Activated CD4-positive, CD25-positive, alpha-beta regulatory T cell treated with anti-CD3 and anti-CD28 coated beads, Interleukin-2, amount 50 U/mL, for 72 hours (primary cell): ENCODE data around the gene MCIDAS.

Experiments used
- DNase-seq: peaks from one replicate; pipeline ENCODE4 v3.0.0; 2021

MCIDAS gene

DNA sequence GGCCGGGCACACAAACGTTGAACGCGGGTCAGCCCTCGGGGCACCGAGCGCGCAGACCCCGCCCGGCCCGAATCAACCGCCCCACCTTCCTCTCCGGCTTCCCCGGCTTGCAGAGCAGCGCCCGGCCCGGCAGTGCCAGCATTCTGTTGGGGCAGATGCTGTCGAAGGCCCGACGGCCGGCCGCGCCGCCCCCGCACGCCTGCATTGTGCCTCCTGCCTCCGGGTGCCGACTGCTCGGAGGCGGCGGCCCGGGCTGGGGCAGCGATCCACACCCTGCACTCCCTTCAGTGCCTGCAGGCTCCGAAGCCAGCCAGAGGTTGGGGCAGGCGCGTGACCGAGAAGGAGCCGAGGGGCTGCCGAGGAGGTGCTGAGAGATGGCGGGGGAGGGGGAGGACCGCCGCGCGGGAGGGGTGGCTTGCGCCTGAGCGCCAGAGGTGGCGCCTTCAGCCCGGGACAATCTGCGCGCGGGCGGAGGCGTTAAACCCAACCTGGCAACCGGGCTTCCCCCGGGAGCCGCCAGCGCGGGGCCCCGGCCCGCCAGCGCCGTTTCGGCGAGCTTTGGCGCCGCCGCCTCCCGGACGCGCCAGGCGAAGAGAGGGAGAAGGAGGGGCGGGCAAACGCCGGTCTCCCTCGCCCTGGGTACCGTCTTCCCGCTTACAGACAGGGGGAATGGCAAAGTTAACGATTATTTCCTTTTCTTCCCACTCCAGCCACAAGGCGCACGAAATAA is at the start of gene MCIDAS:
Gene MCIDAS (minus strand): TSS at position 382 of the 730 bp plus-strand sequence. CDS start 177 bp downstream, at position 205.
- peak; percentile 56 for DNase-seq

DNA sequence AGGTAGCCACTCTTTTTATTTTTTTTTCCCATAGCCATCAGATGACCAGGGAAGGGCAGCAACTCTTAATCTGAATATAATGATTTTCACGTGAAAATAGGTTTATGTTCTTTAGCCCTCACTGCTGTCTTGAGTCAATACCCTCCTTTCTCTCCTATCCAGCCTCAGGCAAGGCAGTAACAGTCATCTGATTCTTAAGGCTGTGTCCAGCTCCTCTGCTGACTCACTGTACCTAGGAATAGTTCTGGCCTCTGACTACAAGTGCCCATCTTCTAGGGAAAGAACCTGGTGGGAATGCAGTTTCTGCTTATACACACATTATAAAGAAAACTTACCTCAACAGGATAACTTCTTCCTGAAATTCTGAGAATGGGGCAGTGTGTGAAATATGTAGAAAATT is 49.7 kb upstream of the MCIDAS start:
- DNase-seq = no peak

DNA sequence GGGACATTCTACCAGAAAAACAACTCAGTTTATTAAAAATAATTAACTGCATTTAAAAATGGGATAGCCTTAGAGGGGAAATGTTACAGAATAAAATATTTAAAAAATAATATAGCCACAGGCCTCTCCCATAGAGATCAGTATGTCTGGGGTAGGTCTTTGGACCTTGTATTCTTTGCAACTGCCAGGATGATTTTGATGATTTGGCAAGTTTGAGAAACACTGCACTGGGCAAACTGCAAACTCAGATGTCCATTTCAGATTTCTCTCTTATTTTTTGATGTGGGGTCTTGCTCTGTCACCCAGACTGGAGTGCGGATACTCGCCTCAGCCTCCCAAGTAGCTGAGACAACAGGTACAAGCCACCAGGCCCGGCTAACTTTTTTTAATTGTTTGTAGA is 31.2 kb upstream of the MCIDAS start:
- DNase-seq = no peak

DNA sequence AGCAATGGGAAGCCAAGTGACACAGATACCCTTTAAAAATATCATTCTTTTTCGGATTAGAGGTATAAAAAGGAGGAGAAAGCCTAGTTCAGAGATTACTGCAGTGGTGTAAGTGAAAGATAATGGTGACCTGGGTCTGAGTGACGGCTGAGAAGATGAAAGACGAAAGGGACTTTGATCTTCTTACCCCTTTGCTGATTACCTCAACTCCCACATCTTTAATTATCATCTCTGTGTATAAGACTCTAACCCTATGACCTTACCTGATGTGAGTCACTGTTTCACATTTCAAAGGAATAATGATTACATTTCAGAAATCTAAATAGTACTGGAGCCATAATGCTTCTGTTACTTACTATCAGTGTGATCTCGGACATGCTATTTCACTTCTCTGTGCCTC is 27.7 kb upstream of the MCIDAS start:
- DNase-seq = no peak

DNA sequence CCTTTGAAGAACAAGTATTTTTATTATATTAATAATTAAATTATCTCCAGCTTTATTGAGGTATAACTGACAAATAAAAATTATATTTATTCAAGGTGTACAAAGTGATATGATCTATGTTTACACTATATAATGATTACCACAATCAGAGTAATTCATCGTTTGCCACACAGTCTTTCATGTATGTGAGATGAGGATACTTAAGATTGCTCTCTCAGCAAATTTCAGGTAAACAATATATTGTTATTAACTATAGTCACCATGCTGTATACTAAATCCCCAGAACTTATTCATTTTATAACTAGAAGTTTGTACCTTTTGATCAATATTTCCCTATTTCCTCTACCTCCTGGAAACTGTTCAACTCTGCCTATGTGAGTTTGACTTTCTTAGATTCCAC is 22.9 kb upstream of the MCIDAS start:
- DNase-seq = no peak

DNA sequence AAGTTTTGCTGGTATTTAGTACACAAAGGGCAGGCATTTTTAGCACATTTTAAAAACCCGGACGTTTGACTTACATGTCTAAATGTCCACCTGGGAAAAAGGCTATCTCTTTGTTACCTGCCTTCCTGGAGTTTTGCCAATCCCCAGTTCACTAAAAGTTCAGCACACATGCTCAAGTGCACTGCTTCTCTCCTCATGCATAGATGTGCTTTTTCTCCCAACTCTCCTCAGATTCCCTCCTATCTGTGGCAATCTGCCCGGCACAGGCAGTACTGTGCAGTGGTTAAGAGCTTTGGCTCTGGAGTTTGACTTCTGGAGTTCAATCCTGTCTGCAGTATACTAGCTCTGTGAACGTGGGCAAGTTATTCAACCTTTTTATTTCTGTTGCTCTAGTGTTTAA is 14.6 kb upstream of the MCIDAS start:
- no peak for DNase-seq

DNA sequence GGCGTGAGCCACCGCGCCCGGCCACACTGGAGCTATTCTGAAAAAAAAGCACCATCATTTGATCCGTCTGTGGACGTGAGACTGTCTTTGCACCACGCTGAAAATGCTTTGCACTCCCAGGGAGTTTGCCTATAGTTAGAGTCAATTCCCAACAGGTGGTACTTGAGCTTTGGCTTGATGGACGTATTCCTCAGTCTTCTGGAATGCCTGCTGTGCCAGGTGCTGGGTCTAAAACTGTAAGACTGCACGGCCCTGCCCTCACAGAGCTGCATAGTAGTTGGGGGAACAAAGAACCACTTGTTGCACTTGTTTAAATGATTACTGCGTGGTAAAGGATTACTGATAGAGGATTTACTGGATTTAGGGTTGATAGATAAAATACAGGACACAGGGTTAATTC is 9.7 kb upstream of the MCIDAS start:
- DNase-seq = no peak

DNA sequence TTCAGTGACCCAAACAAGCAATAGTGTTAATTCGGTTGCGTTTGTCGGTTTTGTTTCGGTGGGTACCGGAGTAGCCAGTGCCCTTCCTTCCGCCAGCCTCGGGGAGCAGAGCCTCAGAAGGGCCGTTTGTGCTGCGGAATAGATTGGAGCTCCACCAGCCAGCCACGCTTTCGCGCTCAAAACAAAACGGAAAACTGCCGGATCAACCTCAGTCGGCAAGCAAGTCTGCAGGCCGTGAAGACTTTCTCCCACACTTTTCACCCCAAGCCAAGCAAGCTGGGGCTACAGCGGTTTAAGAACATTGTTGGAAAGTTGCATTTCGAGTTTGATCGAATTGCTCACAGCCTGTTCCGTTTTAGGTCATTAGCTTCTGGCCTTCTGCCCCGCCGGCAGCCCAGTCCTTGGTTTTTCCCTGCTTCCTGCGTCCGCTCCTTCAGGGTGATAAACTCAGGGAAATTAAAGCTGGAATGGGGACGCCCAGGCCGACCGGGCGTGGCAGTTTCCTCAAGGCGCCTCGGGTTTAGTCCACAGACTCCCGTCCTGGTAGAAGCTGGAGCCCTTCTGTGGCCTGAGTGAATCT is 7.1 kb upstream of the MCIDAS start:
- no peak for DNase-seq

DNA sequence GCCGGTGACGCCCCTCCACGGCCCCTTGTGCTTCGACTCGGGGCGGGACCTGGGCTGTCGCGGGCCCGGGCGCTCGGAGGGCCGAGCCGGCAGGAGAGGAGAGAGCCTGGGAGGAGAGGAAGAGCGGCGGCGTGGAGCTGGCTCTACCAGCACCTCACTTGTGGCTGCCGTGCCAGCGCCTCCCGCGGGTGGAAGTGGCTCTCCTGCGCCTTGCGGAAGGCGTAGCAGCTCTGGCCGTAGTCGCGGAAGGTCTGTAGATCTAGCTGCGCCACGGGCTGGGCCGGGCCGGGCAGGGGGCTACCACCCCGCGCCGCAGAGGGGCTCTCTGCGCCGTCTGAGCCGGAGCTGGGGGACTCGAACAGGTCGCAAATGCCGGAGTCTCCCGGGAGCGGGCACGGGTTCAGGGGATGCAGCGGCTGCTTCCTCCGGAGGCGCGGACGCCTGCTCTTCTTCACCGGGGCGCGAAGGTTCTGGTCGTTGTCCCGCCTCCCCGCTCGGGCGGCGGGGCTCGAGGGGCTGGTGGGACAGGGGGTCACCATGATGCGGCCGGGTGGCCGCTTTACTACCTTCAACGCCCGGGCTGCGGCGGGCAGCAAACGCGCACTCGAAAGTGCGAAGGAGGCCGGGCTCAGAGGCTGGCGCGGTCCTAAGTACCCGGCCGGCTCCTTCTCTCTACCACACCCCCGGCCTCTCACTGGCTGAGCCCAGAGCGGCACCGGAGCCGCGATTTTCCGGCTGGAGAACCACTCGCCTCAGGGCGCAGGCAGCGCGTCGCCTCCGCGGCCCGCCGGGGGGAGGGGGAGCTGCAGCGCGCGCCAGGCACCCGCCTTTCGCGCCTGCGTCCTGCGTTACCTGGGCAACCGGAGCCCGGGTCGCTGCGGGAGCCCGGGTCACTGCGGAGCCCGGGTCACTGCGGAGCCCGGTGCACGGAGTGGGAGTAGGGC is 6.1 kb upstream of the MCIDAS start, which contains the start of gene CCNO:
Gene CCNO (minus strand): TSS at position 624 of the 944 bp plus-strand sequence. CDS start 85 bp downstream, at position 539.
- DNase-seq = no peak

DNA sequence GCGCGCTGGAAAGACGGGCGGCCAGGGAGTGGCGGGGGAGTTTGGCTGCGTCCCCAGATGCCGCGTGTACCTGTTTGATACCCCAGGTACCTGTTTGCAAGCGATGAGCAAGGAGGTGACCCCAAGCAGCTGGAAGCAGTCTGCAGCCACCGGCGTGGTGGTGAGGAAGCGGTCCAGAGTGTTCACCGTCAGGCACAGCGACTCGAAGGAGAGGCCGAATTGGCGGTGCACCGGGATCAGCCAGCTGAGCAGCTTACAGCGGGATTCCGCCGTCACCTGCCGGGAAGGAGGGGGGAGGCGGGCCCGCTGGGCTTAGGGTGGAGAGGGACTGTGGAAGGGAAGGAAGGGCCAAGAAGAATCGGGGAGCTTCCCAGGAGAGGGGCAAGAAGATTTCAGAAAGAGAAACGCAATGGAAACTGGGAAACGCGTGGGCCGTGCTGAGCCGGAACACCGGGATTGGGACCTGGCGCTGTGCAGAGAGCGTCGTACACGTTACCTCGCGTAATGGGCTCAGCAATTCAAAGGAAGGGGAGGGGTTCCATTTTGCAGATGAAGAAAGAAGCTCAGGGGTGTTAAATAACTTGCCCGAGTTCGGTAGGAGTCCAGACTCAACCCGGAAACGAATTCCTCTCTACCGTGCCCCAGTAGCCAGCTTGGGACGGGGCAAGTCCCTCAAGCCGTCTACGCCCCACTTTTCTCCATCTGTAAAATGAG is 5.3 kb upstream of the MCIDAS start:
- DNase-seq = no peak

DNA sequence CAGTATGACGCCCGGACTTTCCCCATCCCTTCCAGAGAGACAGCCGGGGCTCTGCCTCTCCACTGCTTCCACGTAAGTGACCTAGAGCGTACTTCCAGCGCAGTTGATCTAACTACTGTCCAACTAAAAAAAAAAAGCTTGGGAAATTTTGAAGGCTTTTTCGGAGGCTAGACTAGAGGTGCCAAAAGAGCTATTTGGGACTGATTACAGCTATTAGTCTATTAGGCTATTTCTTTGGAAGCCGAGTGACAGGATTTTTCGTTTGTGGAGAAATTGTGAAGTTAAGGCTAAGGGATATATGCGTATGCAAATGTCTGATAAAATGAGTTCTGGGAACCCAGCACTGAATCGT is 4.8 kb upstream of the MCIDAS start:
- no peak for DNase-seq

DNA sequence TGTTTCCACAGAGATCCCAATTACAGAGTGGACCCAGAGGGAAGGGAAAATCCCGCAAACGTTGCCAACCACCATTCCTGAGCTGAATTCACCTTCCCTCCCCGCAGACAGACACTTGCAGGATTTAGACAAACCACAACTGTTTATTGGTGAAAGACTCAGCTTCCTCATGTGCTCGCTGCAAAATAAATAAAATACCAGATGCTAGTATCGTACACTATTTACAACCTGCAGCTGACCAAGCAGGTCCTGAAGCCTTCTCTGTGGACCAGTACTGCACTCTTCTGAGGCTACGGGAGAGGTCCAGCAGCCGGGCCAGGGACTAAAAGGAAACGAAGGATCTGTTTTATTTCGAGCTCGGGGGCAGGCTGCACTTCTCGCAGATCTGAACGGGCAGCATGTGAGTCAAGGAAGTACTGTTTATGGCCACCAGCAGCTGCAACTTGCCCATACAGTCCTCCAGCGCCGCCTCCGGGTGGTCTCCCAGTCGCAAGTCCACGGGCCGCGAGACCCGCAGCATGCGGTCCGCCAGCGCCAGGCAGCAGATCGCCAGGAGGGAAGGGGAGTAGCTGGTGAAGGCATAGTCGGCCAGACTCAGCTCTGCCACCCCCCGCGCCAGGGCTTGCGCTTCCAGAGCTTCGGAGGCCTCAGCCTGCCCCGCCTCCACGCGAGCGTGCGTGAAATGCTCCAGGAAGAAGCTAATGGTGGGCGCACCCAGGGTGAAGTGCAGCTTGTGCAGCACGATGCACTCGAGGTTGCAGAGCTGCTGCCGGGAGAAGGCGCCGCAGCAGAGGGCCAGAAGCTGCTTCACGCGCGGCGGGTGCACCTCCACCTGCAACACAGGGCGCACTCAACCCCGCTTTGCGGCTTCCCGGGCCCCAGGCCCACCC is 4.2 kb upstream of the MCIDAS start:
- DNase-seq = no peak

DNA sequence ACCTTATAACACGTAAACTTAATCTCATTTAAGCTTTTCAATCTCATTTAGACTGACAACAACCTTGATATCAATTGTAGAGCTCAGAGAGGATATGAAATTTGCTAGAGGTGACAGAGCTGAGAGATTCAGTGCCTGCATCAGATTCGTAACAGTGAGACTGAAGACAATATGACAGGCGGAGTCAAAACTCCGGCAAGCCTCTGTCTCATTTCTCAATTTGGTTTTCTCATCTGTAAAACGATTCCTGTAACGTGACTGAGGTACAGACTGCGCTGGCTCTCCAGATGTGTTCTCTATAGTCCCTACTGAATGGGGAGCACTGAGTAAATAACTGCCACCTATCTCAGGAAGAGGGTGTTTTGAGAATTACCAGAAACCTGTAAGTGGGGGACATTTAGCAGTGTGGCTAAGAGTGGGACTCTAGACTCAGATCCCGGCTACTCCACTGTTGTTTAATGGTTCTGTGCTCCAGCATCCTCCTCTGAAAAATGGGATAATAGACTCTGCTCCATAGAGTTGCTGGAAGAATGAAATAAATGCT is 3.0 kb upstream of the MCIDAS start:
- no peak for DNase-seq

DNA sequence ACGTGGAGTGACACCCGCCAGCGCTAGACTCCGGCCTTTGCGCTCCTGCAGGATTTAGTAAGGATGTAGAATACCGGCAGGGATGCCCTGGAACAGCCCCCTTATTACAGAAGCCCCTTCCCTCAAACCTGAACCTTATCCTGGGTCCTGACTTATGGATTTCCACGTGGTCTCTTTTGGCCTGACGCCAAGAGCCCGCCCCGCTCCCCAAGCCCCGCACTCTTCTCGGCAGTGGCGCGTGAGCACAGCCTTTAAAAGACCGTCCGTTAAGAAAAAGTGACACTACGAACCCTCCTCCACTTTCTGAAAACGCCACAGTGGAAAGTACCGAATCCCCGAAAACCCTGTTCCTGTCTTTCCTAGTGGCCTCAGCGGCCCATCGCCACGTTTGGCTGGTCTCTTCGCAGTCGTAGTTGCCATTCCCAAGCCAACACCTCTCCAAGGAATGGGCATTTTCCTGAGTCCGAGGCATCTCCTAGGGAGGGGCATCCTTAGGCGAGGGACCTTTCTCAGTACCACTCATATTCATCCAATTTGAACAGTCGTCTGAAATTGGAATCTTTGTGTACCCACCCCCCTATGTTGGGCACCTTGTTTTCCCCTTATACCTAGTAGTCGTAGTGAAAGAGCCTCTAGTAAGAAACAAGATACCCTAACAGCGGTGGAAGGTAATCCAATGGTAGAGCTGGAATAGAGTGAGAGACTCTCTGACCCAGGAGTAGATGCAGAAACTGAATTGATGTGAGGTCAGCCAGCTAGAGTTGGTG is 732 bp upstream of the MCIDAS start:
- DNase-seq = no peak

DNA sequence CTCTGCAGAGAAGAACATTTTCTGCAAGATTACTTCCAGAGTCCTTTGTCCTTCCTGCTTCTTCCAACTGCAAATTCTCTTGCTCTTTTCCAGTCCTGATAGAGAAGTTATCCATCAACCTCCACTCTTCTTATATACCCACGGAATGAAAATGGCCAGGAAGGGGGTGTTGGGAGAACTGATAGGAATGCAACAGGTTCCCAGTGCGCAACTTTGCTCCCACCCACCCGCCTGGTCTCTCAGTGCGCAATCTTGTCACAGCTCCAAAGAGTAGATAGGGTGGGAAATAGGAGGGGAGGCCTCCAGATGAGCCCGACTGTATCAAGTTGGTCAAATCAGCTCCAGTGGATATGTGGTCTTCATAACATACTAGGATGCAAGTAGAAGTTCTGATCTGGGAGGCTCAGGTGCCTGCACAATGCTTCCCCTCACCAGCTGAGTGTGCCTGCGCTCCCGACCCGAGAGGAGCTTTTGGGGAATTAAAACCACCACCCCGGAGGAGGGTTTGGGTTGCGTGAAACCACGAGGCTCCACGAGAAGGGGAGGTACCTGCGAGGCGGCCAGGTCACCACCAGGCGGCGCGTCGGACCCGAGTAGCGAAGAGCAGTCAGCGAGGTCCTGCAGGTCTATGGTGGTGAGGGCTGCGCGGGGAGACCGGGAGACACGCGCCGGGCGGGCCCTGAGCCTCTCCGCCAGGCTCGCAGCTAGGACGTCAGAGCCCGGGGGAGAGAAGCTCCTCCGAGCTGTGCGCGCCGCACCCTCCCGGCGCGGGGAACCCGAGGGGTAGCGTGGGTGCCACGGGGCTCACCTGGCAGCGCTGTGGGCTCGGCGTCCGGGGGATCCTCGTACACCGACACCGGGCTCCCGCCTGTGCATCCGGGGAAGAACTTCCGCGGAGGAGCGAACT is 835 bp downstream of the MCIDAS start:
- DNase-seq = peak; percentile 59

DNA sequence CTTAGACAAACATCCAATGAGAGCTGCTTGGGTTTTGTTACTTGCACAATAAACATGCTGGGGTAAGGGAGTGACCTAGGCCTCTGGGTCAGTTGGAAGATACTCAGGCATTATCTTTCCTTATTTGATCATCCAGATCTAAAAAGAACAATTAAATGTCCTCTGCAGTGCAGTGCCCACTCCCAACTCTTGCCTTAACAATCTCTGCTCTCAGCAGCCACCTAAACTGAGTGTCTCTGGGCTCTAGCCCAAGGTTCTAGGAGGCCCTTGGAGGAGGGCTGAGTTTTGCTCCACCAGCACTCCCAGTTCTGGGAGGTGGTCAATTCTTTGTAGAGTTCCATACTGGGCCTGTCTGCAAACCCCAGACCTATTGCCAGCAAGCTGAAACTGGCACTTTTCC is 1.8 kb downstream of the MCIDAS start:
- DNase-seq = no peak

DNA sequence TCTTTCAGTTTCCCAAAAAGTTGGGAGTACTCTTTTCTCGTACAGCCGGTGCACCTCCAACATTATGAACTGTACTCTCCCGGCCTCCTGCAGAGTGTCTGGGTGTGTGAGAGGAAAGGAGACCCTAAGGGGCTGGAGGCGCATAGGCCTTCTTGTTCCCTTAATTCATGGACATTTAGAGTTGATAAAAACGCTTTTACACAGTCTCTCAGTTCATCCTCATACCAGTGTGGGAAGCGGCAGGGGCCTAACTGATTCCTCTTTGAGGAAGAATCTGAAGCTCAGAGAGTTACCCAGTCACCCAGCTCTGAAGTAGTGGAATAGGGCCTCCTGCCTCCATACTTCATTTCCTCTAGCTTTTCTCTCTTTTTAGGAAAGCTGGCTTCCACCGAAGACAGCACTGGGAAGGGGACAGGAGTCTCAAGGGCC is 3.3 kb downstream of the MCIDAS start:
- no peak for DNase-seq

DNA sequence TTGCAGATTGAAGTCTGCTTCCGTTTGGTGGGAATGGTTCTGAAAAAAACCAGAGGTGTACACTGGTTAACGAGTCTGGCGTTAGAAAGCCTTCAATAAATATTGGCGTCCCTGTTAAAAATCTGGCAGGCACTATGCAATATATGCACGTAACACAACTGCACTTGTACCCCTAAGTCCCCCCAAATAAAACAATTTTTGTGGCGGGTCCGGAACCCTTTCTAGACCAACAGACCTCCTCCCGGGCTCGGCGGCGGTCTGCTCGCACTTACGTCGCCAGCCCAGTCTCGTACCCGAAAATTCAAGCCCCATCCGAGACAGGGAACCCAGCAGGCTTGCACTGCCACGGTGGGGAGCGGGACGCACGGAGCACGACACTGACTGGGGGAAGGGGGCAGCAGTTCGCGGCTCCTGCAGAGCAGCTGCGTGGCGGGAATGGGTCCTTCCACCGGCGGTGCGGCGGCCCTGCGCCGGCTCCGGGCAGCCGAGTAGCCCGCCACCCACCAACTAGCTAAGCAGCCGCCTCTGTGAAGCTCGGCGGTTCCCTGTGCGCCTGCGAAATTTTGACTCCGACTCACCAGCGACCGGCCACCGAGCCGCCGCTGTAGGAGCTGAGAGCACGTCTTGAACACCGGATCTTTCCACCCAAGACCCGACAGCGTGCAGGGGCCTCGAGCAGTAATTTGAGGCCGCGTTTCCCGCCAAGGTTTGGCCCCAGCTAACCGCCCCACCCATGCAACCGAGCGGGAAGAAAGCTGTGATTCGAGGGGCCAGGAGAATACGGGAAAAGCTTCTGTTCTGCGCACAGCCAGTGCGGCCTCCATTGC is 3.9 kb downstream of the MCIDAS start:
- no peak for DNase-seq
